ENCODE data around the gene ZNF75A. TPM values are rescaled to one million over a fixed set of nuclear protein-coding genes. Genes with fewer than 3 reads are reported as not detected.

Gene ZNF75A
- total and polyA plus RNA-seq, 9 of the 15 experiments (the other 6 are each of a cell fraction or from before 2014, with no cell fraction given): 7.2 to 24.5 (median 17.1) TPM

- Histone ChIP-seq H3K27me3 (ENCODE audit: control insufficient read depth in 2 of 2, insufficient read depth in 2 of 2, low read length in 2 of 2) (peaks cover 8 to 29% of the 10 kb centered on the region in 2 experiments), H3K9ac (ENCODE audit: insufficient read depth in 1 of 2, low read depth in 2 of 2, low read length in 2 of 2) (no peak overlapping the region), H3K36me3 (ENCODE audit: control insufficient read depth, insufficient read depth, low read length) (no peaks in the 10 kb centered on the region), H3K4me1 (replicated peaks in 1 of 2; ENCODE audit: control insufficient read depth in 2 of 2, insufficient read depth in 2 of 2, low read length in 2 of 2) (0 out of 5 replicates have a peak, but pooled peaks cover 0 to 4% of the 10 kb centered on the region in 2 experiments), H3K27ac (ENCODE audit: extremely low read depth, low read depth, low read length) (no peak overlapping the region), H2AFZ (ENCODE audit: low read depth, low read length) (no peak overlapping the region), H3K4me2 (ENCODE audit: insufficient read depth, low read length) (no peak overlapping the region), H3K4me3 (no peak overlapping the region), H3K79me2 (ENCODE audit: control insufficient read depth, insufficient read depth, low read length) (no peaks in the 10 kb centered on the region), H3K9me3 (replicated peaks; ENCODE audit: control insufficient read depth, insufficient read depth, low read depth, low read length) (no peaks in the 10 kb centered on the region; the same call in 1 of the 2 replicates), H4K20me1 (replicated peaks; ENCODE audit: control insufficient read depth, insufficient read depth, low read length) (no peaks in the 10 kb centered on the region), H3K9me1 (ENCODE audit: control insufficient read depth, insufficient read depth, low read length) (no peaks in the 10 kb centered on the region)
- ChIA-PET POLR2A (interaction anchor here (0.7 kb wide), 1 partner anchor 108 kb away, joined by 3 read pairs; no protein-coding TSS in a partner anchor), CTCF (ENCODE audit: low intra/inter-chr PET ratio) (no interaction called here)
- TF ChIP-seq KAT7 (CRISPR knock-in tag; IDR thresholded peaks at IDR 0.05; ENCODE audit: borderline replicate concordance) (no peak), KAT8 (IDR thresholded peaks at IDR 0.05; ENCODE audit: low read depth) (no peak), SRSF9 (IDR thresholded peaks at IDR 0.05; ENCODE audit: borderline replicate concordance, low read depth, low read length) (no peak), POLR3A (IDR thresholded peaks at IDR 0.05; ENCODE audit: borderline replicate concordance, extremely low read depth, insufficient read depth, insufficient read length) (no peak), SAP30 (IDR thresholded peaks at IDR 0.05; ENCODE audit: borderline replicate concordance, insufficient read depth, low read depth, low read length, poor library complexity, severe bottlenecking) (no peak), ZBTB17 (CRISPR knock-in tag; IDR thresholded peaks at IDR 0.05) (no peak), ELF1 (tag; IDR thresholded peaks at IDR 0.05) (no peak), ZNF696 (CRISPR knock-in tag; conservative IDR thresholded peaks at IDR 0.05) (no peak), MTA3 (IDR thresholded peaks at IDR 0.05; ENCODE audit: borderline replicate concordance) (no peak), ETS1 (conservative IDR thresholded peaks at IDR 0.05; ENCODE audit: control insufficient read depth, low read depth, low read length) (no peak), ZNF24 (IDR thresholded peaks at IDR 0.05) (no peak), NR3C1 (CRISPR knock-in tag; IDR thresholded peaks at IDR 0.05) (no peak)
- 0% methylated on average over 1 of the region's 1 CpG for WGBS (ENCODE audit: insufficient coverage, low coverage, missing lambda C conversion rate)
- DNase-seq (ENCODE audit: extremely low read depth in 1 of 4, low spot score in 3 of 4) (no peak), FAIRE-seq (no peak), ATAC-seq (no peak)
- intact Hi-C loops (cut with micrococcal nuclease): no loop called here
- no TSS peak for BruUV-seq (replicated peaks)
- in situ Hi-C loops (cut with MboI): no loop called here
These were observed 53.6 kb downstream of the ZNF75A start for GRCh38 chr16:3358871-3359270.
